Activated CD4-positive, alpha-beta memory T cell treated with anti-CD3 and anti-CD28 coated beads for 36 hours (primary cell): ENCODE measurements around the gene WDR27. TPM values are rescaled to one million over a fixed set of nuclear protein-coding genes. Genes with fewer than 3 reads are reported as not detected.

Source experiments
- CTCF ChIA-PET: fragments of 350-600 bp; sonication (Branson Sonifier 250); formaldehyde crosslinking; loops from one replicate; lab custom pipeline; 2021; ENCODE audit warnings: antibody characterized with exemption, inconsistent platforms; lab: Charles Lee
- POLR2A ChIA-PET: fragments of 350-600 bp; sonication (Branson Sonifier 250); formaldehyde crosslinking; loops from one replicate; lab custom pipeline; 2021; ENCODE audit warnings: antibody characterized with exemption; lab: Charles Lee
- DNase-seq: peaks from one replicate; pipeline ENCODE4 v3.0.0-alpha.2; 2020
- H3K27ac Mint-ChIP-seq: one replicate; pipeline ENCODE4 v1.8.0; 2021; ENCODE audit warnings: mixed read lengths
- H3K27me3 Mint-ChIP-seq: one replicate; pipeline ENCODE4 v1.8.0; 2021; ENCODE audit warnings: mixed read lengths
- H3K36me3 Mint-ChIP-seq: one replicate; pipeline ENCODE4 v1.8.0; 2021; ENCODE audit warnings: mixed read lengths
- H3K4me1 Mint-ChIP-seq: one replicate; pipeline ENCODE4 v1.8.0; 2021; ENCODE audit warnings: low read depth, mixed read lengths
- H3K4me3 Mint-ChIP-seq: one replicate; pipeline ENCODE4 v1.8.0; 2021; ENCODE audit warnings: mild to moderate bottlenecking, mixed read lengths
- H3K9me3 Mint-ChIP-seq: one replicate; pipeline ENCODE4 v1.8.0; 2021; ENCODE audit warnings: mixed read lengths
- intact Hi-C: fragments of 100-400 bp; cut with micrococcal nuclease; formaldehyde crosslinking; loops from one replicate; pipeline ENCODE4 v1.15.1; 2023
- total RNA-seq, 2 experiments: library from RNA; stranded (reverse); gene quantifications; one replicate each; pipeline ENCODE4 v1.2.3, GENCODE V29; 2021

WDR27 gene
- total RNA-seq, 2 experiments from 2014 or later, result 39.7 to 41.6 TPM

DNA sequence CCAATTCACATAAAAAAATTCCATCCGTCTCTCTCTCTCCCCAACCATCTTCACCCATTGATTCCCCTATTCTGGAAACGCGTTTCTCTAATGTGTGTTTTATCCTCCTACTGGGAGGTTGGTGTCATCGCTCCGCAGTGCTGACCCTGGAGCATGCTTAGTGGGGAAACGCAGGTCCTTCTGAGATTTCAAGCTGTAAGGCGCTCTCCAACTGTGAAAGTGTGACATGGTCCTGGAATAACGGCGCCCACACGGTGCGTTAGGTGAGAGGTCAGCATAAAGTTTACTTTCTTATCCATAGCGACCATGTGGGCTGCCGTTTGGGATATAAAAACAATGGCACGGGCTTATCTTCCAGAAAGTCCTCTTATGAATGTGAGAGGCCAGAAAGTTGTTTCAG lies 123.9 kb downstream of the WDR27 start:
- POLR2A ChIA-PET, result no interaction called here
- no peaks in the 10 kb centered on the region for H3K9me3 Mint-ChIP-seq
- H3K4me3 Mint-ChIP-seq, result no peak overlapping the region
- no peaks in the 10 kb centered on the region for H3K27me3 Mint-ChIP-seq
- no peak for DNase-seq
- intact Hi-C loops, result no loop called here
- peaks cover 14% of the 10 kb centered on the region for H3K36me3 Mint-ChIP-seq
- no peaks in the 10 kb centered on the region for H3K4me1 Mint-ChIP-seq
- H3K27ac Mint-ChIP-seq, result no peak overlapping the region
- CTCF ChIA-PET, result no interaction called here

DNA sequence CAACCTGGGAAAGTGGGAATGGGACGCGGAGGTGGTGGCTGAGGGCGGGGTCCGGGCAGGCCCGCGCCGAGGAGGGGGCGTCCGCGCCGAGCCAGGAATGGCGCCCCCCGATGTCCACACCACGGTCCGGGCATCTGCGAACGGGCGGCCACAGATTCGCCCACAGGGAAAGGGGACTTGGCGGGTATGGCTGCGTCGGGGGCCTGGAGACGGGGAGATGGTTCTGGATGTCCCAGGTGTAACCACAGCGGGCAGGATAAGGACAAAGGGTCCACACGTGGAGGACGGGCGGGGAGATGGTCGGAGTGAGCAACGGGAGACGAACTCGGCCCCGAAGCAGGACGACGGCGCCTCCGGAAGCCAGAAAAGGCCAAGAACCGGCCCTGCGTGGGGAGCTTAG lies 124.6 kb downstream of the WDR27 start:
- intact Hi-C loops, result no loop called here
- POLR2A ChIA-PET, result no interaction called here
- DNase-seq, result no peak
- Mint-ChIP-seq H3K27ac (no peak overlapping the region), H3K27me3 (no peaks in the 10 kb centered on the region), H3K4me3 (no peak overlapping the region), H3K36me3 (peaks cover 14% of the 10 kb centered on the region), H3K4me1 (no peaks in the 10 kb centered on the region), H3K9me3 (no peaks in the 10 kb centered on the region)
- CTCF ChIA-PET, result no interaction called here

DNA sequence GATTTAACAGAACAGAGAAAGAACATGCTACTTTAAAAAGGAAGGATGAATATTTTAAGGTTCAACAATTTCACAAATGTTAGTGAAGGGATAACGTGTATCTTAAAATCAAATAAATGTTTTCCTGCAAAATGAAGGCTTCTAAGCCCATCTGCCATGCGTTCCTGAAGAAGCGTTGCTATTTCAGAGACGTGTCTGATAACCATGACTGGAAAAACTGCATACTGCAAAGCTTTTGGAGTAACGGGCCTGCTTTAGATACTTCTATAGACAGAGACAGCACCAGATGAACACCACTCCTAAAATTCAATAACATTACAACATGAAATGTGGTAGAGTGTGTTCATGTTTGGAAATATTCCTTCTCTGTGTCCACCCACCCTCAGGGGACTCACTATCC lies 126.0 kb downstream of the WDR27 start:
- H3K27ac Mint-ChIP-seq, result no peak overlapping the region

DNA sequence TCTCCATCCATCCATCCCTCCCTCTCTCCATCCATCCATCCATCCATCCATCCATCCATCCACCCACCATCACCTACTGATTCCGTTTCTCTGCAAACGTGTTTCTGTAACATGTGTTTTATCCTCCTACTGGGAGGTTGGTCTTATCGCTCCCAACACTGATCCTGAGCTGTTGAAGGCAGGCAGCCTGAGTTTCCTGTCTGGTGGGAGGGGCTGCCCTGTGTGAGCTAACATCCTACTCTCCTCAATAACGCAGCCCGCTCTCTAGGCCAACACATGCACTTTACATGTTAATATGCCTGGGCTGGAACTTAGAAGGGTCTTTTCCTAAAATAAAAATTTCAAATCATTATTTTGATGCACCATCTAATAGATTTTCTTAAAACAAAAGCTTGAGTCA lies 126.5 kb downstream of the WDR27 start:
- H3K4me3 Mint-ChIP-seq, result no peak overlapping the region

More for the DNA sequence above, 126.0 kb downstream of the WDR27 start:
- H3K4me3 Mint-ChIP-seq, result no peak overlapping the region
- no peaks in the 10 kb centered on the region for H3K4me1 Mint-ChIP-seq
- no peak for DNase-seq
- H3K27me3 Mint-ChIP-seq, result no peaks in the 10 kb centered on the region
- no peaks in the 10 kb centered on the region for H3K9me3 Mint-ChIP-seq
- ChIA-PET CTCF (no interaction called here), POLR2A (no interaction called here)
- intact Hi-C loops, result no loop called here
- H3K36me3 Mint-ChIP-seq, result peaks cover 8% of the 10 kb centered on the region

DNA sequence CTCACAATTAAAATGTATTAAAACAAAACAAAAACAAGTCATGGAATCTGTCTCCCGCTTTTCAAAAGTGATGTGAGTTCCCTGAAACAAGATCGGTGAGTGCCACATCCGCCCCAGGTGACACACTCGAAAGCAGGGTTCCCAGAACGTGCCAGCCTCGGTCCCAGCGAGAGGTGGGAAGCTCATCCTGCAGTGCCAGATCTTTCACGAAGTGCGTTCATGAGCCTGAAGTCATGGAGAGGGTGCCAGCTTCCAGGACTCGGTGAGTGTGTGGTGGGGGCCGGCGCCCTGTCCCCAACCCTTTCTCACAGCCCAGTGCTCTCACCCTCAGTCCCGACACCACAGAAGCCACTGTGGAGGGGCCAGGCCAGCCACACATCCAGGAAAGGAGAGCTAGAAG lies 127.4 kb downstream of the WDR27 start:
- Mint-ChIP-seq H3K27ac (no peak overlapping the region), H3K9me3 (no peaks in the 10 kb centered on the region), H3K4me3 (no peak overlapping the region), H3K36me3 (peaks cover 8% of the 10 kb centered on the region), H3K27me3 (no peaks in the 10 kb centered on the region), H3K4me1 (no peaks in the 10 kb centered on the region)
- ChIA-PET CTCF (no interaction called here), POLR2A (no interaction called here)
- DNase-seq, result no peak
- intact Hi-C loops, result no loop called here

More for the DNA sequence above, 126.5 kb downstream of the WDR27 start:
- H3K9me3 Mint-ChIP-seq, result no peaks in the 10 kb centered on the region
- H3K27me3 Mint-ChIP-seq, result no peaks in the 10 kb centered on the region
- no peaks in the 10 kb centered on the region for H3K4me1 Mint-ChIP-seq
- ChIA-PET CTCF (no interaction called here), POLR2A (no interaction called here)
- peaks cover 8% of the 10 kb centered on the region for H3K36me3 Mint-ChIP-seq
- DNase-seq, result no peak
- intact Hi-C loops, result no loop called here
- H3K27ac Mint-ChIP-seq, result no peak overlapping the region

DNA sequence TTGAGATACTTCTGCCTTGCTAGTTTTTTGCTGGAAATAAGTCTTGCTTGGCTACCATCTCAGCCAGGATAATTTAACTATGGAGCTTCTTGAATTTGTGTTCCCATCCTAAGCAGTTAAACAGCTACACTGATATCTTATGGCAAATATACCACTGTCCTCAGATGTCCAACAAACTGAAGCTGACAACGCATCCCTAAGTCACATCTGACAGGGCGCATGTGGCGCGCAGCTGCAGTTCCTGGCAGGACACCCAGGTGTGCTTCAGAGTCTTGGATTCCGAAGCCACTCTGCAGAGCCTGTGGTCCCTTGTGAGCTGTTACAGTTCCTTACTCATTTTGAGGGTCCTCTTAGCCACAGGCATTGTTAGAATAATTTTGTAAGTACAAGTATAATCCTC lies 127.9 kb downstream of the WDR27 start:
- Mint-ChIP-seq H3K27ac (no peak overlapping the region), H3K4me1 (peaks cover under 1% of the 10 kb centered on the region), H3K36me3 (peaks cover 8% of the 10 kb centered on the region), H3K27me3 (no peaks in the 10 kb centered on the region), H3K9me3 (no peaks in the 10 kb centered on the region), H3K4me3 (no peak overlapping the region)
- no peak for DNase-seq
- intact Hi-C loops, result no loop called here
- POLR2A ChIA-PET, result no interaction called here
- CTCF ChIA-PET, result no interaction called here

DNA sequence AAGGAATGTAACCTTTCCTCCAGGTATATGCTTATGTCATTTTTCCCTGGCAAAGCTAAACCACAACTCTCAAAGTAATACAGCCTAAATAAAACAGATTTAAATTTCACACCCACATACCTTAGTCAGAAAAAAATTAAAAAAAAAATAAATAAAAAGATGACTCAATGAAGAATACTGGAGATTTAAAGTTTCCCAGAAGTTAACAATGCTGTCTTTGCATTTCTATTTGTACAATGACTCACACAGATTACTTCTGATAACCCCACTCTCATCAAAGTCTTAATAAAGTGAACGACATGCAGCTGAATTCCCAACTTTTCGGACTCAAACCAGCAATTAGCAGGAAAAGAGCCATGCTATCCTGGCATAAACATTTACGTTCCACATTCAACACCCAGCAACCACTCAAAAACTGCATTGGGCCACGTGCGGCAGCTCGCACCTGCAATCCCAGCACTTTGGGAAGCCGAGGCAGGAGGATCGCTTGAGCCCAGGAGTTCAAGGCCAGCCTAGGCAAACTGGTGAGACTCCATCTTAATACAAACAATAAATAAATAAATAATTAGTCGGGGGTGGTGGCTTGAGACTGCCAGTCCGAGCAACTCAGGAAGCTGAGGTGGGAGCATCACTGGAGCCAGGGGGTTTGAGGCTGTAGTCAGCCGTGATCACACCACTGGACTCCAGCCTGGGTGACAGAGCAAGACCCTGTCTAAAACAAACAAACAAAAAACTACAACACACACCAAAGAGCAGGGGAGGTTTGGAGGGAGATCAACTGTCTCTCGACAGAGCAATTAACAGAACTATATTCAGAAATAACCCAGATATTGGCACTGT lies 130.5 kb downstream of the WDR27 start:
- H3K9me3 Mint-ChIP-seq, result no peaks in the 10 kb centered on the region
- H3K4me1 Mint-ChIP-seq, result peaks cover 3% of the 10 kb centered on the region
- DNase-seq, result no peak
- ChIA-PET CTCF (no interaction called here), POLR2A (no interaction called here)
- H3K36me3 Mint-ChIP-seq, result no peaks in the 10 kb centered on the region
- no peak overlapping the region for H3K27ac Mint-ChIP-seq
- intact Hi-C loops, result no loop called here
- H3K27me3 Mint-ChIP-seq, result no peaks in the 10 kb centered on the region
- no peak overlapping the region for H3K4me3 Mint-ChIP-seq

DNA sequence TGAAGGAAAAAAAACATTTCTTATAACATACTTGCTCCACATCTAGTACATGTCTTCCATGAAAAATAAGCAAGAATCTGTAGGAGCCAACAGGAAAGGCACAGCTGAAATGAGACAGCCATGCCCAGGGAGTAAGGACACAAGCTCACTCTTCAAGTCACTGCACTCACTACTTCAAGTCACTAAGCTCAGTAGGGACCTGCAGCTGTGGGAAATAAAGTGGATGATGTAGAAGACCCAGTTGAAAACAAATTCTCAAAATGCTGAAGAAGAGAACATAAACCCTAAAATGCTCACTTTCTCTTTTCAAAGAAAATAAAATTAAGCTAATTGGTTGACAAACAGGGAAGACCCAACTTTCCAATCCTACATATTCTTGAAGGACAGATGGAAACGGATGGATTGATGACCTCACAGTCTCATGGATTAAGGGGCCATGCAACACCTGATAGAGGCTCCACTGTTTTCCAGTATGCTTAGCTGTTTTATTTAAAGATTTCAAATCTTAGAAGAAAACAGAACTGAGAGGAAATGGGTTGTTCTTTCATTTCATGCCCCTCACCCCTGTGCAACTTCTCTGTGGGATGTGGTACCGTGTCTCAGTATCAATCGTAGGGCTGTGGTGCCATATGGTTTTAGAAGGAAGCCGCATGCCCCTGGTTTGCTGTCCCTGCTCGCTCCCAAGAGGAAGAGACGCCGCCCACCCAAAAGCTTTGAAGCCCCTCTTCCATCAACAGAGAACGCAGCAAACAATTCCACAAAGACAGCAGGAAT lies 133.3 kb downstream of the WDR27 start:
- intact Hi-C loops, result no loop called here
- DNase-seq, result no peak
- Mint-ChIP-seq H3K27me3 (no peaks in the 10 kb centered on the region), H3K36me3 (no peaks in the 10 kb centered on the region), H3K27ac (no peak overlapping the region), H3K4me1 (peaks cover 3% of the 10 kb centered on the region), H3K9me3 (no peaks in the 10 kb centered on the region), H3K4me3 (no peak overlapping the region)
- CTCF ChIA-PET, result no interaction called here
- POLR2A ChIA-PET, result interaction anchor here (0.6 kb wide), 1 partner anchor 294 kb away, joined by 3 read pairs; no protein-coding TSS in a partner anchor

DNA sequence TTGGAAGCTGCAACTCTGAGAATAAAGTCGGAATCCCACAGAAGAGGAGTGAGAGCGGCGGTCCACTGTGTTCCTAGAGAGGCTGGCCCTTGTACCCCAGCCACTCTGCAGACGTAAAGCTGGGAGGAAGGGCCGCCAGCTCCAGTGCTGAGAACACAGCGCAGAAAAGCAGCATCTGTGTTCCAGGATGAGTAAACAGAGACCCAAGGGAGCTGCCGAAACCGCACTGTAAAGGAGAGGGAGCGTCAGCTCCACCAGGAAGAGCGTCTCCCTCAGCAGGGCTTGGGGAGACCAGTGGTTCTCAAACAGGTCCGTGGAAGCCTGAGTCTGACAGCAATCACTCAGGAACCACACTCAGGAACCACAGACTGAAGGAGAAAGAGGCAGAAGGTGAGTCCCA lies 134.0 kb downstream of the WDR27 start:
- intact Hi-C loops, result no loop called here
- H3K27me3 Mint-ChIP-seq, result no peaks in the 10 kb centered on the region
- no peak overlapping the region for H3K27ac Mint-ChIP-seq
- no peak for DNase-seq
- peaks cover 4% of the 10 kb centered on the region for H3K36me3 Mint-ChIP-seq
- H3K4me1 Mint-ChIP-seq, result peaks cover 3% of the 10 kb centered on the region
- H3K9me3 Mint-ChIP-seq, result no peaks in the 10 kb centered on the region
- H3K4me3 Mint-ChIP-seq, result no peak overlapping the region
- ChIA-PET CTCF (no interaction called here), POLR2A (no interaction called here)

DNA sequence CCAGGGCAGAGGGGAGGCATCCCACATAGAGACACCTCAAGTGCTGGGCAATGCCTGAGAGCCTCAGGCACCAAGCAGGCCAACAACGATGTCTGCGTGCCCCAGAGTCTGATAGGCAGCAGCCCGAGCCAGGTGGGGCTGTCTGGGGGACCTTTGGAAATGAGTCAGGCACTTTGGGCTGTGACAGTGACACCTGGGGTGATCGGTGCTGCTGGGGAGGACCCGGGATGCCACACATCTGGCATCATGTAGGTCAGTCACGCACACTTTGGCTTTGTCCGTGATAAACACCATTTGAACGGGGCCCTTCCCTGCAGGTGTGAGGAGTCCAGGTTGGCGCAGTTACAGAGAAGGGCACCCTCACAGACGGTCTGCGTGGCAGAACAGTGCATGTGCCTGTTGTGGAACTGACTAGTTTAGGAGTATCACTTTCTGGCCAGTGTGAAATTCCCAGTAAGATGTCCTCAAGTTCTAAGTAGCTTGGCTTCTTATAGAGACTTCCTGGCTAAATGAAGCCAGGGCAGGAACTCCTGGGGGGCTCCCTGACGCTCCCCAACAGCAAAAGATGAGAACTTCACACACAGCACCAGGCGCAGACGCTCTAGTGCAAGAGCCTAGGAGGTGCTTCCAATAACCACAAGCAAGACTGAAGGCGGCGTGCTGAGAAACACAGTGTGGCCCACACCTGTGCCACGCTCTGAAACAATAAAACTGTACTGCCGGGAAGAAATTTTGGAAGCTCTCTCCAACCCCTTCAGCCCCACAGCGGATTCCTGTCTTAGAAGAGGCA lies 134.7 kb downstream of the WDR27 start:
- DNase-seq, result no peak
- Mint-ChIP-seq H3K27ac (no peak overlapping the region), H3K9me3 (no peaks in the 10 kb centered on the region), H3K4me3 (no peak overlapping the region), H3K36me3 (peaks cover 10% of the 10 kb centered on the region), H3K4me1 (peaks cover 3% of the 10 kb centered on the region), H3K27me3 (no peaks in the 10 kb centered on the region)
- intact Hi-C loops, result no loop called here
- ChIA-PET POLR2A (no interaction called here), CTCF (no interaction called here)

DNA sequence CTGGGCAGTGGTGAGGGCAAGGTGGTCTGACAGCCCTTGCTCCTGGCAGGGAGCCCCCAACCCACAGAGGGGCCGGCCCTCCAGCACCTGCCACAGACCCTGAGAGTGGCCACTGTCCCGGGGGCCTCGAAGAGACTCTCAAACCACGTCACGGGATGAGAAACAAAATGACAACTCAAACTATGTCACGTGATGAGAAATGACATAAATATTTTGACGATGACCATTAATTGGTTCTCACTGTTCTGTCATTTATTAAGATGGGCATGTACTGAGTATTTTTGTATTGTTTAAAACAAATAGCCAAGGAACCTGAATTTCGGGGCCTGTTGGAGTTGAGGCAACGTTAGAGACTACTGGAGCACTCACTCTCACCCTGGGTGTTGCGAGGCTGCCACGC lies 135.5 kb downstream of the WDR27 start:
- H3K27me3 Mint-ChIP-seq, result no peaks in the 10 kb centered on the region
- CTCF ChIA-PET, result no interaction called here
- H3K4me1 Mint-ChIP-seq, result peaks cover 3% of the 10 kb centered on the region

More for the DNA sequence above, 135.5 kb downstream of the WDR27 start:
- intact Hi-C loops, result no loop called here
- DNase-seq, result no peak
- H3K27ac Mint-ChIP-seq, result no peak overlapping the region
- POLR2A ChIA-PET, result no interaction called here
- H3K9me3 Mint-ChIP-seq, result peaks cover 2% of the 10 kb centered on the region
- H3K4me3 Mint-ChIP-seq, result no peak overlapping the region
- peaks cover 13% of the 10 kb centered on the region for H3K36me3 Mint-ChIP-seq
